Esophagus muscularis mucosa (tissue), 4 donors: ENCODE measurements around the gene FAM221A. TPM values are rescaled to one million over a fixed set of nuclear protein-coding genes. Genes with fewer than 3 reads are reported as not detected.
A peak's percentile ranks its signal among the peaks of the same experiment; 100 is the strongest.

Experiments
- DNase-seq: peaks from one replicate; pipeline ENCODE4 v3.0.0-alpha.2; 2017; ENCODE audit errors: extremely low spot score
- H3K27ac ChIP-seq, 4 donors: fragments of 200-600 bp; sonication (generic); replicated peaks in 1 of 4; 1 replicate in 3 of 4; 2 replicates in 1 of 4; pipeline ENCODE4 v1.5.1; 2016 to 2019; ENCODE audit warnings: mild to moderate bottlenecking in 1 of 4
- H3K27me3 ChIP-seq, 4 donors: fragments of 200-600 bp; sonication (generic); one replicate each; pipeline versions ENCODE4 v1.5.1 to v1.6.0; 2016 to 2019
- H3K36me3 ChIP-seq, 4 donors: fragments of 200-600 bp; sonication (generic); one replicate each; pipeline ENCODE4 v1.5.1; 2016 to 2019
- H3K4me1 ChIP-seq, 4 donors: fragments of 200-600 bp; sonication (generic); one replicate each; pipeline ENCODE4 v1.5.1; 2016 to 2019
- H3K4me3 ChIP-seq, 4 donors: fragments of 200-600 bp; sonication (generic); 1 replicate in 2 of 4; 2 replicates in 2 of 4; pipeline ENCODE4 v1.5.1; 2016 to 2019; ENCODE audit warnings: mild to moderate bottlenecking in 4 of 4, moderate library complexity in 1 of 4
- H3K9me3 ChIP-seq, 4 donors: fragments of 200-600 bp; sonication (generic); 1 replicate in 3 of 4; 2 replicates in 1 of 4; pipeline ENCODE4 v1.5.1; 2016 to 2019
- EP300 ChIP-seq: sonication (generic); formaldehyde crosslinking; IDR thresholded peaks from one replicate; pipeline ENCODE4 v1.6.1; 2017; ENCODE audit warnings: antibody characterized with exemption
- POLR2A ChIP-seq: fragments of 450-650 bp; IDR thresholded peaks from one replicate; pipeline ENCODE4 v1.6.1; 2017; ENCODE audit warnings: antibody characterized with exemption, moderate library complexity, mild to moderate bottlenecking, low read depth
- POLR2AphosphoS5 ChIP-seq, 2 donors: sonication (generic); formaldehyde crosslinking; IDR thresholded peaks; one replicate each; pipeline ENCODE4 v1.6.1; 2017; ENCODE audit warnings: antibody characterized with exemption in 2 of 2
- WGBS: methylation state at CpG from one replicate; pipeline ENCODE4 v1.1.5; 2018; 5-methylcytosine and 5-hydroxymethylcytosine counted together
- intact Hi-C: fragments of 100-400 bp; cut with DNase I; formaldehyde crosslinking; loops from one replicate; pipeline ENCODE4 v1.15.1; 2023
- total RNA-seq, 4 donors: library from RNA; depleted of rRNA; stranded (reverse); fragments of >200 nt; gene quantifications; one replicate each; pipeline versions ENCODE4 v1.1.0 to v1.2.1, GENCODE V29; 2016
- TF ChIP-seq, protein P1 (sequence below), 3 experiments: fragments of 200-600 bp in 2 of 3; fragments of 450-650 bp in 1 of 3; sonication (generic) in 2 of 3; IDR thresholded peaks; one replicate each; pipeline ENCODE4 v1.5.1; 2017 to 2019; ENCODE audit warnings: antibody characterized with exemption in 3 of 3, mild to moderate bottlenecking in 2 of 3, moderate library complexity in 1 of 3

The FAM221A gene
- total RNA-seq, 4 donors from 2014 or later: 4.6 to 13.3 (median 7.3) TPM

DNA sequence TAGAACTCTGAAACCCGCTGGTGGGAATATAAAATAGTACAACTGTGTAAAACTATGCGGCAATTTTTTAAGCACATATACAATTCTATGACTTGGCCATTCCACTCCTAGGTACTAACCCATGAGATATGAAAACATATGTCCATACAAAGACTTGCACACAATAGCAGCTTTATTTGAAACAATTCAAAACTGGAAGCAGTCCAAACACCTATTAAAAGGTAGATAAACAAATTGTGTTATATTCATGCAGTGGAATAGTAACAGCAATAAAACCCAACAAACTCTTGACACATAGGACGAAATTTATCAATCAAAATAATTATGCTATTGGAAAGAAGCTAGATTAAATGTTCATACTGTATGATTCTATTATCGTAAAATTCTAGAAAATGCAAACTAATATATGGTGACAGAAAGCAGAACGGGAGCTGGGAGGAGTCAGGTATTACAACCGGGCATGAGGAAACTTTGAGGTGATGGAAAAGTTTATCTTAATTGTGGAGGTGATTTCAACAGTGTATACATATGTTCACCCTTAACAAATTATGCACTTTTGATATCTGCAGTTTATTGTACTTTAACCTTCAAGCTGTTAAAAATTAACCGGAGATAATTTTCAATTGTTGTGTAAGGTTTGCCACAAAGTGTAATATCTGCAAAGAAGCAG lies 29.2 kb downstream of the FAM221A start:
- no peaks in the 10 kb centered on the region for H3K27me3 ChIP-seq
- 73% methylated on average over 7 of the region's 7 CpGs for WGBS
- peaks cover 0 to 14% (median 0%) of the 10 kb centered on the region in 4 donors for H3K9me3 ChIP-seq
- H3K4me1 ChIP-seq: no peaks in the 10 kb centered on the region
- TF ChIP-seq POLR2AphosphoS5 (IDR thresholded peaks at IDR 0.05): no peak
- no peak for TF ChIP-seq POLR2A
- TF ChIP-seq, protein P1, sequence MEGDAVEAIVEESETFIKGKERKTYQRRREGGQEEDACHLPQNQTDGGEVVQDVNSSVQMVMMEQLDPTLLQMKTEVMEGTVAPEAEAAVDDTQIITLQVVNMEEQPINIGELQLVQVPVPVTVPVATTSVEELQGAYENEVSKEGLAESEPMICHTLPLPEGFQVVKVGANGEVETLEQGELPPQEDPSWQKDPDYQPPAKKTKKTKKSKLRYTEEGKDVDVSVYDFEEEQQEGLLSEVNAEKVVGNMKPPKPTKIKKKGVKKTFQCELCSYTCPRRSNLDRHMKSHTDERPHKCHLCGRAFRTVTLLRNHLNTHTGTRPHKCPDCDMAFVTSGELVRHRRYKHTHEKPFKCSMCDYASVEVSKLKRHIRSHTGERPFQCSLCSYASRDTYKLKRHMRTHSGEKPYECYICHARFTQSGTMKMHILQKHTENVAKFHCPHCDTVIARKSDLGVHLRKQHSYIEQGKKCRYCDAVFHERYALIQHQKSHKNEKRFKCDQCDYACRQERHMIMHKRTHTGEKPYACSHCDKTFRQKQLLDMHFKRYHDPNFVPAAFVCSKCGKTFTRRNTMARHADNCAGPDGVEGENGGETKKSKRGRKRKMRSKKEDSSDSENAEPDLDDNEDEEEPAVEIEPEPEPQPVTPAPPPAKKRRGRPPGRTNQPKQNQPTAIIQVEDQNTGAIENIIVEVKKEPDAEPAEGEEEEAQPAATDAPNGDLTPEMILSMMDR (IDR thresholded peaks at IDR 0.05): no peak
- no peak for TF ChIP-seq EP300
- DNase-seq: no peak
- no peak overlapping the region for H3K27ac ChIP-seq
- peaks cover 2 to 23% (median 10%) of the 10 kb centered on the region in 4 donors for H3K36me3 ChIP-seq
- intact Hi-C loops: no loop called here
- H3K4me3 ChIP-seq: no peak overlapping the region

- DNase-seq: no peak
- TF ChIP-seq, protein P1 (IDR thresholded peaks at IDR 0.05): no peak
- TF ChIP-seq POLR2AphosphoS5 (IDR thresholded peaks at IDR 0.05) (no peak), POLR2A (no peak), EP300 (no peak)
- 95% methylated on average over 3 of the region's 33 CpGs for WGBS
- H3K36me3 ChIP-seq: peaks cover 0 to 15% (median 7%) of the 10 kb centered on the region in 4 donors
- no peaks in the 10 kb centered on the region for H3K27me3 ChIP-seq
- no peak within 1 kb of the TSS for H3K4me3 ChIP-seq
- no peaks in the 10 kb centered on the region for H3K4me1 ChIP-seq
- intact Hi-C loops: no loop called here
- no peak within 1 kb of the TSS for H3K27ac ChIP-seq
- H3K9me3 ChIP-seq: peaks cover 0 to 14% (median 0%) of the 10 kb centered on the region in 4 donors
These were observed 30.0 kb downstream of the FAM221A start, which contains the start of gene STK31 for GRCh38 chr7:23710000-23710399. TSS of gene STK31 (plus strand) at chr7:23710219. CDS start at chr7:23710286, 67 bp downstream.

DNA sequence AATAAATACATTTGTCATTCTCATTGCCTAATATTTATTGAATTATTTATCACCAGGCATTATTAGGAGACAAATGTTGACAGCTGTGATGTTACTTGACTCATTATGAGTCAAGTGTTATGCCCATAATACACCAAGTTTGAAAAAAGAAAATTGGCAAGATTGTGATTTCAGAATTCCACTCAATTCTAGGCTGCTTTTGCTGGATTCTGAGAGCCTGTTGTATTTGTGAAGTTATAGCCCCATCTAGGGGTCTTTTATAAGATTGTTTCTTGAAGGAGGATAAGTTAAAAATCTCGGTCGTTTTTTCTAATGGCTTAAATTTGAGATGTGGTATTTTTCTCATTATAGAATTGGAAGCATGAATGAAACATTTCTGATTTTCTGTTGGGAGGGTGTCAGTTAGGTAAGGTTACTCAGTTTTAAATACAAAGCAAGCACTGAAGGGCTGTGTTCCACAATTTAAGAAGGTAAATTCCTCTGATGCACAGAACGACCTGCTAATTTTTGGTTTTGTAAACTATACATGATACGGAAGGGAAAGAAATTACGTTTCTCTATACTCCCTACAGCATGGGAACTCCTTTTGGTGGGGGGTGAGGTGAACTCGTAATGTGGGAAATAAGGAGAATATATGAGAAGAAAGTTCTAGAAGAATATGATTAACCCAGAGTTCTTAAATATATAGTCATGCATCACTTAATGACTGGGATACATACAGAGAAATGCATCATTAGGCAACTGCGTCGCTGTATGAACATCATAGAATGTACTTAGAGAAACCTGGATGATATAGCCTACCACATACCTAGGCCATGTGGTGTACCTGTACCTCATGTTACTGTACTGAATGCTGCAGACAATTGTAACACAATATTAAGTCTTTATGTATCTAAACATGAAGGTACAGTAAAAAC lies 32.6 kb downstream of the FAM221A start:
- TF ChIP-seq, protein P1 (IDR thresholded peaks at IDR 0.05): peak; percentile 56 to 59 (median 59)
- TF ChIP-seq POLR2AphosphoS5 (IDR thresholded peaks at IDR 0.05): no peak
- DNase-seq: no peak

DNA sequence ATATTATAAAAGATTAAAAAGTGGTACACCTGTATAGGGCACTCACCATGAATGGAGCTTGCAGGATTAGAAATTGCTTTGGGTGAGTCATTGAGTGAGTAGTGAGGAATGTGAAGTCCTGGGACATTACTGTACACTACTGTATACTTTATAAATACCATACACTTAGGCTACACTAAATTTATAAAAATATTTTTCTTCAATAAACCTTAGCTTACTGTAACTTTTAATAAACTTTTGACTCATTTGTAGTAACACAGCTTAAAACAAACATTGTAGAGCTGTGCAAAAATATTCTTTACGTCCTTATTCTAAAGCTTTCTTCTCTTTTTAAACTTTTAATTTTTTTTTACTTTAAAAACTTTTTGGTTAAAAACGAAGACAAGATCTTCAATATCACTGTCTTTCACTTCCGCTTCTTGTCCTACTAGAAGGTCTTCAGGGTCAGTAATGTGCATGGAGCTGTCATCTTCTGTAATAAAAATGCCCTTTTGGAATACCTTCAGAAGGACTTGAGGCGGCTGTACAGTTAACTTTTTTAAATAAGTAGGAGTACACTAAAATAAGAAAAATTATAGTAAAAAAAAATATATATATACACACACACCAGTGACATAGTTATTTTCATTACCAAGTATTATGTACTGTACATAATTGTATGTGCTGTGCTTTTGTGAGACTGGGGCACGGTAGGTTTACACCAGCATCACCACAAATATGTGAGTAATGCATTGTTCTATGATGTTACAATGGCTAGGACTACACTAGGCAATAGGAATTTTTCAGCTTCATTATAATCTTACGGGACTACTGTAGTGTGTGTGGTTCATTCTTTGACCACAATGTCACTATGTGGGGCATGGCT lies 33.5 kb downstream of the FAM221A start:
- no peak for TF ChIP-seq EP300
- TF ChIP-seq POLR2A: no peak
- TF ChIP-seq, protein P1 (IDR thresholded peaks at IDR 0.05): no peak
- TF ChIP-seq POLR2AphosphoS5 (IDR thresholded peaks at IDR 0.05): no peak
- H3K27ac ChIP-seq: no peak overlapping the region
- DNase-seq: no peak
- WGBS: 51% methylated on average over 6 of the region's 6 CpGs
- H3K36me3 ChIP-seq: no peaks in the 10 kb centered on the region
- no peaks in the 10 kb centered on the region for H3K9me3 ChIP-seq
- intact Hi-C loops: no loop called here
- H3K27me3 ChIP-seq: no peaks in the 10 kb centered on the region
- no peak overlapping the region for H3K4me3 ChIP-seq
- H3K4me1 ChIP-seq: no peaks in the 10 kb centered on the region

More for the DNA sequence above, 32.6 kb downstream of the FAM221A start:
- 45% methylated on average over 8 of the region's 8 CpGs for WGBS
- no peaks in the 10 kb centered on the region for H3K9me3 ChIP-seq
- no peaks in the 10 kb centered on the region for H3K4me1 ChIP-seq
- H3K27ac ChIP-seq: no peak overlapping the region
- H3K27me3 ChIP-seq: no peaks in the 10 kb centered on the region
- H3K4me3 ChIP-seq: no peak overlapping the region
- H3K36me3 ChIP-seq: no peaks in the 10 kb centered on the region
- intact Hi-C loops: loop anchor here (1.0 kb wide), 1 partner anchor 143 kb away; no protein-coding TSS in a partner anchor
